RKO (cell line): Measurements from ENCODE around the gene ZNF554.
A peak's percentile ranks its signal among the peaks of the same experiment; 100 is the strongest.
"Not testable (repeated sequence)": the region's sequence is repeated elsewhere in the genome, so short reads cannot be mapped to it uniquely, and the experiment has no call there.

Source experiments
- DNase-seq: peaks from one replicate; pipeline ENCODE4 v3.0.0-alpha.2; 2016; ENCODE audit warnings: low spot score

The ZNF554 gene

GRCh38 chr19:2867025-2867991 is 47.6 kb downstream of the ZNF554 start, which contains the start of gene ZNF556:
TSS of gene ZNF556 (plus strand) at chr19:2867335. CDS start at chr19:2867422, 87 bp downstream.
- DNase-seq, result peak; percentile 99

GRCh38 chr19:2869618-2870017 is 50.0 kb downstream of the ZNF554 start:
- DNase-seq, result peak; percentile 70

- DNase-seq, result not testable (repeated sequence)
Observed at GRCh38 chr19:2872175-2872574, 52.5 kb downstream of the ZNF554 start.

- DNase-seq, result no peak
Observed at GRCh38 chr19:2877398-2878331, 58.0 kb downstream of the ZNF554 start.

GRCh38 chr19:2883686-2884439 is 64.2 kb downstream of the ZNF554 start:
- DNase-seq, result peak; percentile 49

GRCh38 chr19:2885736-2886135 is 66.1 kb downstream of the ZNF554 start:
- no peak for DNase-seq
